Fibroblast of villous mesenchyme (primary cell): Measurements from ENCODE around the gene NPR2. TPM values are rescaled to one million over a fixed set of nuclear protein-coding genes. Genes with fewer than 3 reads are reported as not detected.

Experiments
- DNase-seq: peaks from one replicate; pipeline ENCODE4 v3.0.0-alpha.2; 2010; ENCODE audit warnings: low read depth
- H3K4me3 ChIP-seq: 2 replicates; pipeline ENCODE4 v1.5.1; 2011; ENCODE audit warnings: low read depth, mild to moderate bottlenecking, low read length
- CTCF ChIP-seq: IDR thresholded peaks from 2 replicates; pipeline ENCODE4 v1.5.1; 2012; ENCODE audit warnings: low read depth, mild to moderate bottlenecking, low read length; ENCODE audit not compliant: insufficient read depth
- total RNA-seq: library from RNA; depleted of rRNA; stranded (reverse); fragments of >200 nt; gene quantifications from 2 replicates; pipeline ENCODE4 v1.2.3, GENCODE V29; 2012

Gene NPR2
- total RNA-seq, 1 donor, result 19.9 TPM

- H3K4me3 ChIP-seq, result no peak overlapping the region
These were observed 43.1 kb downstream of the NPR2 start for GRCh38 chr9:35834260-35835215.

GRCh38 chr9:35835216-35835632 is 43.8 kb downstream of the NPR2 start:
- no peak for DNase-seq
- TF ChIP-seq CTCF, result peak; percentile 24
- no peak overlapping the region for H3K4me3 ChIP-seq

More at GRCh38 chr9:35834260-35835215, 43.1 kb downstream of the NPR2 start:
- no peak for DNase-seq
- TF ChIP-seq CTCF, result no peak

- H3K4me3 ChIP-seq, result no peak overlapping the region
- DNase-seq, result no peak
- TF ChIP-seq CTCF, result no peak
These were observed 44.4 kb downstream of the NPR2 start for GRCh38 chr9:35835766-35836165.

- no peak for DNase-seq
- TF ChIP-seq CTCF, result no peak
These were observed 45.2 kb downstream of the NPR2 start for GRCh38 chr9:35836595-35836994.

GRCh38 chr9:35839926-35840325 is 48.5 kb downstream of the NPR2 start:
- no peak overlapping the region for H3K4me3 ChIP-seq
- no peak for DNase-seq
- no peak for TF ChIP-seq CTCF

More at GRCh38 chr9:35836595-35836994, 45.2 kb downstream of the NPR2 start:
- no peak overlapping the region for H3K4me3 ChIP-seq

- TF ChIP-seq CTCF, result no peak
- no peak overlapping the region for H3K4me3 ChIP-seq
- DNase-seq, result no peak
These were observed 49.7 kb downstream of the NPR2 start for GRCh38 chr9:35840881-35841644.
